Loucy (cell line): ENCODE measurements around the gene MYLK3.

Experiments
- H2AFZ ChIP-seq: fragments of 200-600 bp; sonication (generic); 2 replicates; pipeline ENCODE4 v1.6.0; 2016; ENCODE audit warnings: antibody characterized with exemption, mild to moderate bottlenecking, low read length, moderate library complexity
- H3F3A ChIP-seq: fragments of 200-600 bp; 2 replicates; pipeline ENCODE4 v1.6.0; 2016; ENCODE audit warnings: antibody characterized with exemption, low read depth, mild to moderate bottlenecking
- H3K27me3 ChIP-seq: fragments of 200-600 bp; sonication (generic); 2 replicates; pipeline ENCODE4 v1.6.1; 2014; ENCODE audit warnings: low read length, mild to moderate bottlenecking; ENCODE audit not compliant: insufficient read depth, poor library complexity, severe bottlenecking
- H3K36me3 ChIP-seq: fragments of 200-600 bp; sonication (generic); 2 replicates; pipeline ENCODE4 v1.6.1; 2016; ENCODE audit warnings: low read length; ENCODE audit not compliant: insufficient read depth
- H3K4me1 ChIP-seq: fragments of 200-600 bp; sonication (generic); 2 replicates; pipeline ENCODE4 v1.5.1; 2014; ENCODE audit warnings: low read length, mild to moderate bottlenecking; ENCODE audit not compliant: insufficient read depth, poor library complexity, severe bottlenecking
- H3K4me2 ChIP-seq: fragments of 200-600 bp; sonication (generic); 2 replicates; pipeline ENCODE4 v1.6.0; 2014; ENCODE audit warnings: antibody characterized with exemption, low read length, low read depth, mild to moderate bottlenecking; ENCODE audit not compliant: poor library complexity, severe bottlenecking
- H3K4me3 ChIP-seq: fragments of 200-600 bp; sonication (generic); 2 replicates; pipeline ENCODE4 v1.5.1; 2014; ENCODE audit warnings: low read length, mild to moderate bottlenecking, mixed read lengths; ENCODE audit not compliant: poor library complexity, severe bottlenecking
- H3K79me2 ChIP-seq: fragments of 200-600 bp; sonication (generic); 2 replicates; pipeline ENCODE4 v1.6.1; 2014; ENCODE audit warnings: low read length; ENCODE audit not compliant: insufficient read depth
- H3K9ac ChIP-seq: fragments of 200-600 bp; sonication (generic); 2 replicates; pipeline ENCODE4 v1.6.0; 2014; ENCODE audit warnings: mild to moderate bottlenecking, low read depth, low read length, moderate library complexity; ENCODE audit not compliant: poor library complexity, severe bottlenecking
- H3K9me2 ChIP-seq: fragments of 200-600 bp; sonication (generic); replicated peaks from 2 replicates; pipeline ENCODE4 v1.6.1; 2016; ENCODE audit warnings: low read depth, low read length, mixed read lengths
- H3K9me3 ChIP-seq: fragments of 200-600 bp; sonication (generic); 2 replicates; pipeline ENCODE4 v1.6.1; 2014; ENCODE audit warnings: mild to moderate bottlenecking, antibody characterized with exemption, low read length, low read depth; ENCODE audit not compliant: insufficient read depth
- H4K20me1 ChIP-seq: fragments of 200-600 bp; sonication (generic); 2 replicates; pipeline ENCODE4 v1.6.0; 2014; ENCODE audit warnings: antibody characterized with exemption, low read length, mild to moderate bottlenecking; ENCODE audit not compliant: insufficient read depth, poor library complexity, severe bottlenecking
- CTCF ChIP-seq: fragments of 200-600 bp; sonication (generic); conservative IDR thresholded peaks from 2 replicates; pipeline ENCODE4 v1.5.1; 2014; ENCODE audit warnings: mild to moderate bottlenecking, antibody characterized with exemption, low read length
- EZH2phosphoT487 ChIP-seq: fragments of 200-600 bp; IDR thresholded peaks from 2 replicates; pipeline ENCODE4 v1.6.1; 2018; ENCODE audit warnings: antibody characterized with exemption, mild to moderate bottlenecking, moderate library complexity, borderline replicate concordance

Gene MYLK3

GRCh38 chr16:46731691-46732555, 16.2 kb downstream of the MYLK3 start:
- no peak overlapping the region for H3K4me2 ChIP-seq
- H3K9me3 ChIP-seq = peaks cover 5% of the 10 kb centered on the region; the same call in 1 of the 2 replicates
- no peak for TF ChIP-seq CTCF
- no peak for TF ChIP-seq EZH2phosphoT487
- no peaks in the 10 kb centered on the region for H3K36me3 ChIP-seq
- H3K4me1 ChIP-seq = no peaks in the 10 kb centered on the region
- no peak overlapping the region for H3K9ac ChIP-seq
- no peaks in the 10 kb centered on the region for H3K9me2 ChIP-seq
- no peaks in the 10 kb centered on the region for H3K27me3 ChIP-seq
- no peak overlapping the region for H3K4me3 ChIP-seq
- no peaks in the 10 kb centered on the region for H3K79me2 ChIP-seq
- no peak overlapping the region for H2AFZ ChIP-seq
- no peaks in the 10 kb centered on the region for H3F3A ChIP-seq
- H4K20me1 ChIP-seq = no peaks in the 10 kb centered on the region

DNA sequence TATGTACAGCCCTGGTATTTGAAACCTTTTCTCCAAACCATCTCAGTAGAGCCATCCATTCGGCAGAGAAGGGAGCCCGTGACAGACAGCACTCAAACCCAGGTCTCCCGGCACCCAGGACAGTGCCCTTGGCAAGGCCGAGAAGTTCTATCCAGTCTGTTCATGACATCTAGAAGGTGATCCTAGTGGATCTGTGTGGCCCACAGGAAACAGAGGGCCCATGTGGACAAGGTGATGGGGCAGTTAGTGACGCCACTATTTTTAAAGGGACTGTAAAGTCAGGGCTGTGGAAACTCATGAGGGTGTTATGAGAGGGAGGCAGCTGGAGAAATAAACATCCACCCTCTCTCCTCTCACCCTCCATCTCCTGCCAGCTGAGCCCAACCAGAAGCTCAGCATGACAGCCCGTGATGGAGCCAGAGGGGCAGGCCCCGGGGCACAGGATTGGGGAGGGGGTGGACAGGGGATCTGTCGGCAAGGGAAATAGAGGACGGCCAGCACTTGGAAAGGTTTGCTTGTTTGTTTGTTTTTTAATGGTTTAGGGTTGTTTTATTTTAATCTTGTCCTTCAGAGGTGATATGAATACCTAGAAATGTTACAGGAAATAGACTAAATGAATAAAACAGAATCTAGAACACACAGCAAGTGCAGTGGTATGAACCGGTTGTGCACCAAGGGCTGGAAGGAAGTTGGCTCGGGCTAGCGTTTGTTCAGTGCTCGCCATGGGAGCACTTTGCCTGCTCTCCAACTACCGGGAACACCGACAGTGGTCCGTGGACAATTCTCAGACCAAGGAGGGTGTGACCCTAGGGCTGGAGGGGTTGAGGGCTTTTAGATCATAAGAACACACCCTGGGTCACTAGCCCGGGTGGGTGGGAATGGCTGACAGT, 17.1 kb downstream of the MYLK3 start:
- Histone ChIP-seq H3K4me3 (no peak overlapping the region), H3K9ac (no peak overlapping the region), H3K79me2 (no peaks in the 10 kb centered on the region), H3K4me2 (no peak overlapping the region), H3K36me3 (no peaks in the 10 kb centered on the region), H2AFZ (no peak overlapping the region), H3K27me3 (no peaks in the 10 kb centered on the region), H3K9me3 (peaks cover 5% of the 10 kb centered on the region; the same call in 1 of the 2 replicates), H4K20me1 (no peaks in the 10 kb centered on the region), H3K4me1 (no peaks in the 10 kb centered on the region), H3K9me2 (no peaks in the 10 kb centered on the region), H3F3A (no peaks in the 10 kb centered on the region)
- no peak for TF ChIP-seq CTCF

GRCh38 chr16:46730126-46730525, 18.0 kb downstream of the MYLK3 start:
- Histone ChIP-seq H3K4me3 (no peak overlapping the region), H4K20me1 (no peaks in the 10 kb centered on the region), H3K9me3 (0 out of 2 replicates have a peak, but pooled peaks cover 5% of the 10 kb centered on the region), H3K27me3 (no peaks in the 10 kb centered on the region), H3K4me1 (no peaks in the 10 kb centered on the region), H3K9ac (no peak overlapping the region), H3K79me2 (no peaks in the 10 kb centered on the region), H3K36me3 (no peaks in the 10 kb centered on the region), H2AFZ (no peak overlapping the region), H3F3A (no peaks in the 10 kb centered on the region), H3K9me2 (no peaks in the 10 kb centered on the region), H3K4me2 (no peak overlapping the region)
- TF ChIP-seq CTCF (no peak), EZH2phosphoT487 (no peak)
